Right renal pelvis (tissue), 4 donors: ENCODE results near the gene CLEC4G. TPM values are rescaled to one million over a fixed set of nuclear protein-coding genes. Genes with fewer than 3 reads are reported as not detected.
A peak's percentile ranks its signal among the peaks of the same experiment; 100 is the strongest.

Experiments used
- DNase-seq, 4 donors: peaks; one replicate each; pipeline ENCODE4 v3.0.0-alpha.2; 2013; ENCODE audit warnings: low read depth in 4 of 4, low spot score in 3 of 4, missing footprints in 1 of 4
- polyA plus RNA-seq, 4 donors: library from polyadenylated mRNA; unstranded; fragments of 120-200 nt; gene quantifications; one replicate each; pipeline ENCODE4 v1.2.1, GENCODE V29; 2013; ENCODE audit not compliant: insufficient read length in 4 of 4

The CLEC4G gene
- polyA plus RNA-seq, 4 donors = 0.13 TPM; not detected in 3

DNA sequence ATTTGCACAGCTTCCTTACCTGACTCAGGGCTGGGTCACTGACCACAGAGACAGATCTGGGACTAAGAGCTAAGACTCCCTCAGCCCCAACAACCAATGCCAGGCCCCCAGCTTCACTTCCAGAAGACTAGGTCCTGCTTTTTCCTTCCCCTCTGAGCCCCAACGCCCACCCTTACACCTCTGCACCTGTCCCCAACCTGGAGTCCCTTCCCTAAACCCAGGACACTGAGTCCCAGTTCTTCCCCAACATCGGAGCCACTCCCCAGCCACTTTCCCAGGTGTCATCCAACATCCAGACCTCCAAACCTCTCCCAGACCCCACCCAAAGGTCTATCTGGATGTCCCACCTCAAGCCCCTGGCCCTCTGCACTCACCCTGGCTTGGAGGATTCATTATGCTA lies 32.9 kb downstream of the CLEC4G start:
- no peak for DNase-seq

GRCh38 chr19:7698583-7698982 lies 33.3 kb downstream of the CLEC4G start:
- no peak for DNase-seq

GRCh38 chr19:7697721-7698287 lies 34.1 kb downstream of the CLEC4G start:
- DNase-seq = no peak

GRCh38 chr19:7694499-7694898 lies 37.4 kb downstream of the CLEC4G start:
- DNase-seq = no peak

DNA sequence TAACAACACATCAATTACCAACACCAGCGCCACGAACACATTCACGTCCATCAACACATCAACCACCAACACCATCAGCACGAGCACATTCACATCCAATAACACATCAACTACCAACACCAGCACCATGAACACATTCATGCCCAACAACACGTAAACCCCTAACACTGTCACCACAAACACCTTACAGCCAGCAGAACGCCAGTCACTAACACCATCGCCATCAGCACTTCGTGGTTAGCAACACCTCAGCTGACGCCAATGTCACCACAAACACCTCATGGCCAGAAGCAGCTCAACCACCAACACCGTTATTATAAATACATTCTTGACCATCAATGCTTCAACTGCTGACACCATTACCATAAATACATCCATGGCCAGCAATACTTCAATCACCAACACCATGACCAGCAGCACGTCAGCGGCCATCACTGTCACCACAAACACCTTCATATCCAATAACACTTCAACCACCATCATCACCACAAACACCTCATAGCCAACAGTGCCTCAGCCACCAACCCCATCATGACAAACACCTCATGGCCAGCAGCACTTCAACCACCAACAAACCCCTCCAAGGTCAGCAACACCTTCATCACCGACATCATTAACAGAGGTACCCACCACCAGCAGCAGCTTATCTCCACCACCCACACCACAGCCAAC lies 39.4 kb downstream of the CLEC4G start:
- DNase-seq = no peak

DNA sequence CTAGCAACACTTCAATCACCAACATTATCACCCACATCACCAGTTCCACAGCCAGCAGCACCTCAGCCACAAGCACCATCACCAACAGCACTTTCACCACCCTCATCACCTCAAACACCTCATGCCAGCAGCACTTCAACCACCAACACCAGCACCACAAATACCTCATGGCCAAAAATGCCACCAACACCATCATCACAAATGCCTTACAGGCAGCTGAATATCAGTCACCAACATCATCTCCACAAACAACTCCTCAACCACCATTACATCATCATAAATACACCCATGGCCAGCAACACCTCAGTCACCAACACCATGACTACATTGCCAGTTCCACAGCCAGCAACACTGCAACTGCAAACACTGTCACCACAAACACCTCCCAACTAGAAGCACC lies 40.4 kb downstream of the CLEC4G start:
- no peak for DNase-seq

GRCh38 chr19:7690779-7691258 lies 41.1 kb downstream of the CLEC4G start:
- no peak for DNase-seq

- no peak for DNase-seq
Observed at GRCh38 chr19:7689165-7689564, 42.7 kb downstream of the CLEC4G start.

DNA sequence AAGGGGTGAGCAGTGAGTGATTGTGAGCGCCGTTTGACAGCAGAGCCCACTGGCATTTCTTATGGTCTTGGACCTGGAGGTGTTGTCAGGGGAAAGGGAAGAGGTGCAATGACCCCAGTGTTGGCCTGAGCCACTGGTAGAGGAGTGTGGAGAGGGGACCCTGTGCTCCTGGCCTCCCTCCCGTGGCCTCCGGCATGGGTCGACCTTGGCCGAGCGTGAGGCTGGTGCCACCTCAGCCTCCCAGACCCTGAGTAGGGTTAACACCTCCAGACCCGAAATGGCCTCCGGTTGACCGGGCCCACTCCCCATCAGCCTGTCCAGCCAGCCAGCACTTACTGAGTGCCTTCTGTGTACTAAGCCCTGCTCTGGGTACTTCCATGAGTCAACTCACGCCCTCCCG lies 44.7 kb downstream of the CLEC4G start:
- no peak for DNase-seq

- DNase-seq = no peak
Observed at GRCh38 chr19:7685546-7686445, 46.1 kb downstream of the CLEC4G start.

DNA sequence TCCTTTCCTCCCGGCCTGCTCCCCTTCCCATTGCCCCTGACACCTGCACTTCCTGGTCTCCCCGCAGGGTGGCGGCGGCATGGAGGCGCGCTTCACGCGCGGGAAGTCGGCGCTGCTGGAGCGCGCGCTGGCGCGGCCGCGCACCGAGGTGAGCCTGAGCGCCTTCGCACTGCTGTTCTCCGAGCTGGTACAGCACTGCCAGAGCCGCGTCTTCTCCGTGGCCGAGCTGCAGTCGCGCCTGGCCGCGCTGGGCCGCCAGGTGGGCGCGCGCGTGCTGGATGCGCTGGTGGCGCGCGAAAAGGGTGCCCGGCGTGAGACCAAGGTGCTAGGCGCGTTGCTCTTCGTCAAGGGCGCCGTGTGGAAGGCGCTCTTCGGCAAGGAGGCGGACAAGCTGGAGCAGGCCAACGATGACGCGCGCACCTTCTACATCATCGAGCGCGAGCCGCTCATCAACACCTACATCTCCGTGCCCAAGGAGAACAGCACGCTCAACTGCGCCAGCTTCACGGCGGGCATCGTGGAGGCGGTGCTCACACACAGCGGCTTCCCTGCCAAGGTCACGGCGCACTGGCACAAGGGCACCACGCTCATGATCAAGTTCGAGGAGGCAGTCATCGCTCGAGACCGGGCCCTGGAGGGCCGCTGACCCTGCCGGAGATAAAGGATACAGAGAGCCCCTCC lies 49.6 kb downstream of the CLEC4G start:
- no peak for DNase-seq

DNA sequence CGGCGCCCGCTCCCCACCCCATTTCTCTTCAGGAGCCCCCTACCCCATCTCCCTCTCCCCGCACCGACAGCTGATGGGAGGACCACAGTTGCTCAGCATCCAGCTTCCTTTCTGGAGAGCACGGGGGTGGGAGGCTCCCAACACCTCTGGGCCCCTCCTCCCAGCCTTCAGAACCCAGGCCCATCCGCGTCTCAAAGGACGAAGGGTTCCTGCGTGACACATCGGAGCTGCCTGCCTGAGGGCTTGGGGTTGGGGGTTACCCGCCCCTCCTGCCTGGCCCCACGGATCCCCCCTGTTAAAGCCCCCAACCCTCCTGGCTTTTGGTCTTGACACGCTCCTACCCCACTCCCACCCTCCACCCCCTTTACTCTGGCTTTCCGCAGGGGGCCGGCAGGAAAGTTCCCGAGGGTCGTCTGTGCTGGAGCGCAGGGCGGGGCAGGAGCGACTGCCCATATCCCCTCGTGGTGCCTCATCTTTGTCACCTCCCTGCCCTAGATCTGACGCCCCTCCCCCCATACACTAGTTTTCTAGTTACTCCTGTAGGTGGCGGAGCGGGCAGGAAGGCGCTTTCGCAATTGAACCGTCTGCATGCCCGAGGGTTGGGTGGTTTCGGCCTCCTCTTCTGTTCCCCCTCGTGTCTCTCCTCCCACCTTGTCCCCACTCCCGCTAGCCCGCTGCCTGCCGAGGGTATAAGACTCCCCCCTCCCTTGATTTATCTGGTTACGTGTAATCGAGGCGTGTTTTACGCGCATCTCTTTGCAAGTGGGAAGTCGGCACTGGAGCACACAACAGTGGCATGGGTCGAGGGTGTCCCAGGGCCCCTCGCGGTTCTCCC lies 50.4 kb downstream of the CLEC4G start:
- DNase-seq = peak; percentile 52 to 65 (median 59)

DNA sequence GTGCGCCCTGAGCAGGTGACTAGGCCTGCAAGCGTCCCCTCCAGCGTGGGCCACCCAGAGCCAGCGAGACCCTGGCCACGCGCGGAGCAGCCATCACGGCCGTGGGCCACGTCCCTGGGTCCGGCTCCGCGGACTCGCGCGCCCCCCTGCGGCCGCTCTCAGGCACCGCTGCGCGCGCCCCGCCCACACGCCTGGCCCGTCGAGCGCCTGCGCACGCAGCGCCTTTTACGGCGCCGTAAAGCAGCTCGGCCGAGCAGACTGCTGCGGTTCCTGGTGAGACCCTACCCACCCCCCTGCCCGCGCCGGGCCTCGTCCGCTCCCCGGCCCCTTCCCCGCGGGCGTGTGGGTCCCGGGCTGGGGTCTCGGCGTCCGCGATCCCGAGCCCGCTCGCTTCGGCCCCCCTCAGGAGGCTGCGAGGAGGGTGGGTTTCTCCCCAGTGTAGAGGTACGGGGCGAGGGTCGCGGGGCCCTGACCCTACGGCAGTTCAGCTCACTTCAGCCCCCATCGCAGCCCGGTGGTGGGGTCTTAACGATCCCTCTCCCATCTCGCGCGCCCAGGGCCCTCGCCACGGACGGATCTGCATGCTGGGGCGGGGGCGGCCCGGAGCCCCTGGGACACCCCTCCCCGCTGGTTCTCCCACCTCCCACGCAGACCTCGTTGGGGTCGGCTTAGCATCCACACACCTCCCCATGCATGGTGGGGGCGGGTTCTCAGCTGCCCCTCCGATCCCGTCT lies 51.1 kb downstream of the CLEC4G start, which contains the start of gene TRAPPC5:
Gene TRAPPC5, plus strand, starts transcription at position 228 of the 734 bp plus-strand sequence. CDS start 1,421 bp downstream, outside the sequence.
- peak; percentile 74 to 82 (median 80) for DNase-seq

- no peak for DNase-seq
Observed at GRCh38 chr19:7679771-7680605, 51.9 kb downstream of the CLEC4G start.

- no peak for DNase-seq
Observed at GRCh38 chr19:7678971-7679751, 52.7 kb downstream of the CLEC4G start.
